IMR-90 (cell line): ENCODE data around the gene AP1S1. TPM values are rescaled to one million over a fixed set of nuclear protein-coding genes. Genes with fewer than 3 reads are reported as not detected.

Experiments used
- ATAC-seq: fragments of 200-7000 bp; cut with Tn5 transposase; 2 replicates; pipeline ENCODE4 v1.9.1; 2020; ENCODE audit warnings: low read depth, mild to moderate bottlenecking, moderate library complexity
- BruUV-seq: library from RNA; stranded (reverse); fragments of 400-500 nt; replicated peaks from 2 replicates; lab custom pipeline; 2021; lab: Mats Ljungman, UMichigan
- CTCF ChIA-PET: fragments of 300-600 bp; formaldehyde crosslinking; extraction: SDS; loops from one replicate; lab custom pipeline; 2021; ENCODE audit warnings: antibody characterized with exemption; lab: Yijun Ruan, JAX
- POLR2A ChIA-PET: fragments of 300-600 bp; sonication (Branson Sonifier 250); formaldehyde crosslinking; loops from one replicate; lab custom pipeline; 2022; ENCODE audit warnings: antibody characterized with exemption; ENCODE audit not compliant: unreplicated experiment; lab: Charles Lee
- DNase-seq: peaks from one replicate; pipeline ENCODE4 v3.0.0; 2013
- H2AFZ ChIP-seq: replicated peaks from 2 replicates; pipeline ENCODE3; 2013; ENCODE audit warnings: low read length, mild to moderate bottlenecking; ENCODE audit not compliant: poor library complexity
- H2AK5ac ChIP-seq: 2 replicates; pipeline ENCODE4 v1.6.1; 2013; ENCODE audit warnings: low read depth, low read length, inconsistent platforms
- H2AK9ac ChIP-seq: replicated peaks from 2 replicates; pipeline ENCODE3; 2013; ENCODE audit warnings: mild to moderate bottlenecking, low read depth, low read length, moderate library complexity; ENCODE audit not compliant: poor library complexity
- H2BK120ac ChIP-seq: 2 replicates; pipeline ENCODE4 v1.6.1; 2013; ENCODE audit warnings: low read depth, low read length, inconsistent platforms
- H2BK15ac ChIP-seq: 3 replicates; pipeline ENCODE4 v1.6.1; 2013; ENCODE audit warnings: low read depth, low read length, inconsistent platforms
- H2BK20ac ChIP-seq: 2 replicates; pipeline ENCODE4 v1.6.1; 2013; ENCODE audit warnings: low read depth, mild to moderate bottlenecking, inconsistent platforms, low read length, moderate library complexity
- H2BK5ac ChIP-seq: 2 replicates; pipeline ENCODE4 v1.6.1; 2013; ENCODE audit warnings: mild to moderate bottlenecking, low read depth, low read length, inconsistent platforms; ENCODE audit not compliant: poor library complexity, severe bottlenecking
- H3K14ac ChIP-seq: replicated peaks from 2 replicates; pipeline ENCODE4 v1.6.1; 2013; ENCODE audit warnings: low read depth, low read length, inconsistent platforms
- H3K18ac ChIP-seq: 2 replicates; pipeline ENCODE4 v1.6.1; 2013; ENCODE audit warnings: low read depth, low read length, control low read depth
- H3K23ac ChIP-seq: 2 replicates; pipeline ENCODE4 v1.6.1; 2013; ENCODE audit warnings: low read depth, low read length, inconsistent platforms
- H3K27ac ChIP-seq: 2 replicates; pipeline ENCODE4 v1.5.1; 2013; ENCODE audit warnings: mild to moderate bottlenecking, control low read depth, low read length; ENCODE audit not compliant: insufficient read depth
- H3K27me3 ChIP-seq: 2 replicates; pipeline ENCODE4 v1.6.1; 2013; ENCODE audit warnings: low read length; ENCODE audit not compliant: control insufficient read depth, insufficient read depth
- H3K36me3 ChIP-seq: 2 replicates; pipeline ENCODE4 v1.6.1; 2013; ENCODE audit warnings: low read length, mixed read lengths; ENCODE audit not compliant: control insufficient read depth, insufficient read depth
- H3K4ac ChIP-seq: 2 replicates; pipeline ENCODE4 v1.6.1; 2013; ENCODE audit warnings: low read depth, low read length, inconsistent platforms
- H3K4me1 ChIP-seq: 2 replicates; pipeline ENCODE4 v1.6.1; 2013; ENCODE audit warnings: low read length, mixed read lengths; ENCODE audit not compliant: control insufficient read depth, insufficient read depth
- H3K4me2 ChIP-seq: 2 replicates; pipeline ENCODE4 v1.6.1; 2013; ENCODE audit warnings: low read depth, mild to moderate bottlenecking, control low read depth, low read length, moderate library complexity
- H3K4me3 ChIP-seq: 2 replicates; pipeline ENCODE4 v1.5.1; 2013; ENCODE audit warnings: low read depth, mild to moderate bottlenecking, control low read depth, low read length, moderate library complexity; ENCODE audit not compliant: insufficient read depth
- H3K56ac ChIP-seq: 2 replicates; pipeline ENCODE4 v1.6.1; 2013; ENCODE audit warnings: low read length, inconsistent platforms; ENCODE audit not compliant: insufficient read depth; ENCODE audit errors: extremely low read depth
- H3K79me1 ChIP-seq, 2 experiments: 2 replicates each; pipeline ENCODE4 v1.6.1; 2013; ENCODE audit warnings: low read length in 2 of 2, inconsistent platforms in 1 of 2, low read depth in 1 of 2
- H3K9ac ChIP-seq: 2 replicates; pipeline ENCODE4 v1.6.1; 2013; ENCODE audit warnings: low read depth, low read length, control low read depth
- H3K9me1 ChIP-seq: 2 replicates; pipeline ENCODE4 v1.6.1; 2013; ENCODE audit warnings: low read length, inconsistent platforms; ENCODE audit not compliant: insufficient read depth
- H3K9me3 ChIP-seq: 2 replicates; pipeline ENCODE4 v1.6.1; 2013; ENCODE audit warnings: low read length; ENCODE audit not compliant: control insufficient read depth, insufficient read depth
- H4K20me1 ChIP-seq: 2 replicates; pipeline ENCODE4 v1.6.1; 2013; ENCODE audit warnings: low read length, inconsistent platforms; ENCODE audit not compliant: insufficient read depth
- H4K5ac ChIP-seq: 2 replicates; pipeline ENCODE4 v1.6.1; 2013; ENCODE audit warnings: mild to moderate bottlenecking, low read depth, low read length, control low read depth
- H4K8ac ChIP-seq, 2 experiments: 2 replicates each; pipeline ENCODE4 v1.6.1; 2013; ENCODE audit warnings: low read depth in 2 of 2, low read length in 2 of 2, control low read depth in 1 of 2, inconsistent platforms in 1 of 2
- H4K91ac ChIP-seq: 2 replicates; pipeline ENCODE4 v1.6.1; 2013; ENCODE audit warnings: low read depth, low read length, inconsistent platforms; ENCODE audit not compliant: insufficient read depth
- BHLHE40 ChIP-seq: fragments of 150-350 bp; IDR thresholded peaks from 2 replicates; pipeline ENCODE4 v1.6.1; 2016; ENCODE audit warnings: mild to moderate bottlenecking, low read depth, low read length
- CEBPB ChIP-seq: IDR thresholded peaks from 2 replicates; pipeline ENCODE4 v1.6.1; 2012; ENCODE audit warnings: low read depth, low read length, improper control_type of control experiment
- CHD1 ChIP-seq: IDR thresholded peaks from 2 replicates; pipeline ENCODE4 v1.6.1; 2012; ENCODE audit warnings: low read depth, low read length, improper control_type of control experiment
- FOS ChIP-seq: fragments of 150-350 bp; IDR thresholded peaks from 2 replicates; pipeline ENCODE4 v1.6.1; 2016; ENCODE audit warnings: low read depth, low read length
- MAFK ChIP-seq: IDR thresholded peaks from 2 replicates; pipeline ENCODE4 v1.6.1; 2012; ENCODE audit warnings: low read depth, low read length, improper control_type of control experiment
- MXI1 ChIP-seq: IDR thresholded peaks from 2 replicates; pipeline ENCODE4 v1.6.1; 2012; ENCODE audit warnings: low read depth, mild to moderate bottlenecking, low read length, moderate library complexity, borderline replicate concordance
- NFE2L2 ChIP-seq: fragments of 150-350 bp; IDR thresholded peaks from 2 replicates; pipeline ENCODE4 v1.6.1; 2016; ENCODE audit warnings: low read depth, mild to moderate bottlenecking, low read length
- POLR2A ChIP-seq: IDR thresholded peaks from 2 replicates; pipeline ENCODE4 v1.6.1; 2012; ENCODE audit warnings: mild to moderate bottlenecking, low read depth, low read length
- RAD21 ChIP-seq: IDR thresholded peaks from 2 replicates; pipeline ENCODE4 v1.6.1; 2012; ENCODE audit warnings: low read length, improper control_type of control experiment
- RCOR1 ChIP-seq: IDR thresholded peaks from 2 replicates; pipeline ENCODE4 v1.6.1; 2012; ENCODE audit warnings: mild to moderate bottlenecking, low read length, improper control_type of control experiment; ENCODE audit not compliant: insufficient replicate concordance
- RFX5 ChIP-seq: IDR thresholded peaks from 2 replicates; pipeline ENCODE4 v1.8.0; 2012; ENCODE audit warnings: low read depth, mild to moderate bottlenecking, low read length, moderate library complexity
- SMC3 ChIP-seq: fragments of 150-350 bp; IDR thresholded peaks from 2 replicates; pipeline ENCODE4 v1.6.1; 2016; ENCODE audit warnings: low read depth, mild to moderate bottlenecking, antibody characterized with exemption, low read length, moderate library complexity
- WGBS, 2 experiments: methylation state at CpG; one replicate each; pipeline versions ENCODE4 v1.1.5 to v1.1.7; 2013; ENCODE audit warnings: missing lambda C conversion rate in 2 of 2; ENCODE audit not compliant: insufficient read length in 1 of 2; ENCODE audit errors: extremely low coverage in 2 of 2; 5-methylcytosine and 5-hydroxymethylcytosine counted together
- dilution Hi-C: fragments of 300-500 bp; cut with HindIII; formaldehyde crosslinking; loops from one replicate; pipeline ENCODE4 v1.14.3; 2018; ENCODE audit warnings: low sequenced_read_pairs; ENCODE audit not compliant: unreplicated experiment
- in situ Hi-C: fragments of 300-500 bp; cut with MboI; formaldehyde crosslinking; loops from 3 replicates; pipeline ENCODE4 v1.14.3; 2019; ENCODE audit warnings: low sequenced_read_pairs, inconsistent platforms, mixed read lengths
- intact Hi-C: fragments of 100-400 bp; cut with micrococcal nuclease; formaldehyde crosslinking; loops from 2 replicates; pipeline ENCODE4 v1.10.0; 2022
- polyA plus RNA-seq, 3 experiments: library from polyadenylated mRNA; depleted of rRNA; stranded (reverse); fragments of >200 nt; gene quantifications; 2 replicates each; pipeline ENCODE4 v1.2.3, GENCODE V29; 2012; ENCODE audit warnings: low replicate concordance in 1 of 3
- total RNA-seq: library from RNA; depleted of rRNA; stranded (reverse); fragments of >200 nt; gene quantifications from 2 replicates; pipeline ENCODE4 v1.2.3, GENCODE V29; 2012
- TF ChIP-seq, protein P1 (sequence below): conservative IDR thresholded peaks from 2 replicates; pipeline ENCODE4 v1.5.1; 2012; ENCODE audit warnings: mild to moderate bottlenecking, low read depth, low read length, improper control_type of control experiment
- TF ChIP-seq, protein P2 (sequence below): fragments of 150-350 bp; IDR thresholded peaks from 2 replicates; pipeline ENCODE4 v1.6.1; 2016; ENCODE audit warnings: low read depth, mild to moderate bottlenecking, low read length, moderate library complexity, borderline replicate concordance

AP1S1 gene
- total and polyA plus RNA-seq, 2 of the 4 experiments (the other 2 are of a cell fraction): 187 to 295 TPM

DNA sequence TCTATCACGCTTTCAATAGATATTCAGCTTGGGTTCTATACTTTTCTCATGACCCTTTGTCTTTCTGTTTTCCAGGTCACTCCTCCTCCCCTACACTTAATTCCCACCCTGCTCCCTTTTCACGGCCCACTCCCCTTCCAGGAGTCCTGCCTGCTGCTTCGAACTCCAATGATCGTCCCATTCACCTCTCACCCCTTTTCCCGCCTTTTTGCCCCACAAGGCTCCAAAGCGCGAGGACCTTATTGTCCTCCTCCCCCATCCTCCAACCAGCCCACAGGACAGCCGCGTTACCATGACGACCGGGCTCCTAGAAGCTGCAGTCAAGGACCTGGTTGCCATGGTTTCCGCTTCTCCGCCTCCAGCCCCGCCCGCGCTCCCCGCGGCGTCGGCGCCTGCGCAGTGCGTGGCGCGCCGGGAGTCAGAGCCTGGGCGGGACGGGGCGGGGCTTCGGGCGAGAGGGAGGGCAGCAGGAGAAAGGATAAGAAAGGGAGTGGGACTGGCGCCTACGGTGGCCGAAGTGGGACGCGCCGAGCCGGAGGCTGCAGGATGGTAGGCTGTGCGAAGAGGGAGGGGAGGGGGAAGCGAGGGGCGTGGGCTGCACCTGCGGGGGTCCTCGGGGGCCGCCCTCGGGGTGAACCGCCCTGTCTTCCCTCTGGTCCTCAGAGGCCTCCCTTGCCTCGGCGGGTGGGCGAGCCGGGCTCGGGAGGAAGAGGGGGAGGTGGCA, at the start of gene AP1S1 (continued):
- TF ChIP-seq SMC3 (no peak), FOS (no peak), MAFK (no peak), POLR2A (no peak), RCOR1 (no peak)

DNA sequence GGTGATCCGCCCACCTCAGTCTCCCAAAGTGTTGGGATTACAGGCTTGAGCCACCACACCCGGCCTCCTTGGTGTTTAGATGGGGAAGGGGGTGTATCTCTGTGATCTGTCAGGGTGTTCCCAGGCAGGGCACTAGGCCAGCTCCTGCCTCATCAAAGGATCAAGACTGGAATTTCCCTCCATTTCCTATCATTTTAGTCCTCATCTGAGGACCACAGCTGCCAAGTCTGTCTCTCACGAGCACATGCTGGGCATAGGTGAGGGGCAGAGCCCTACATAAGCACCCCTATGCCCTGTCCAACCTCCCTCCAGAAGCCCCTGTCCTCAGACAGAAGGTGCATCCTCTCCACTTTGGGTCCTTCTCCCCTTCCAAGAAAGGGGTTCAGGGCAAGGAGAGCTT, 49.5 kb upstream of the AP1S1 start:
- H3K4me3 ChIP-seq: no peak overlapping the region
- H3K27me3 ChIP-seq: no peaks in the 10 kb centered on the region
- ATAC-seq: no peak
- ChIA-PET CTCF (no interaction called here), POLR2A (no interaction called here)
- H2AFZ ChIP-seq: peak overlapping the region; percentile 82
- peak overlapping the region; percentile 83 for H4K91ac ChIP-seq
- peak overlapping the region; percentile 36 to 77; a peak in 2 of 4 replicates for H4K8ac ChIP-seq
- peaks cover 18% of the 10 kb centered on the region for H3K4me1 ChIP-seq
- intact Hi-C loops (no loop called here), in situ Hi-C loops (loop anchor here (25.0 kb wide), 1 partner anchor 667 kb away; the partner anchor contains the start of genes MEPCE, PPP1R35 and ZCWPW1), dilution Hi-C loops (no loop called here)
- no peak overlapping the region for H3K9ac ChIP-seq
- peak overlapping the region; percentile 91 for H2AK5ac ChIP-seq
- peaks cover 11 to 38% of the 10 kb centered on the region in 2 experiments; a peak in 3 of 4 replicates for H3K79me1 ChIP-seq
- no peaks in the 10 kb centered on the region; the same call in 1 of the 2 replicates for H4K20me1 ChIP-seq
- no peaks in the 10 kb centered on the region for H3K9me3 ChIP-seq
- peak overlapping the region; percentile 68 for H3K14ac ChIP-seq
- H3K23ac ChIP-seq: peak overlapping the region; percentile 33; the same call in 1 of the 2 replicates
- no peak overlapping the region for H4K5ac ChIP-seq
- H2BK120ac ChIP-seq: peak overlapping the region; percentile 80
- H3K4ac ChIP-seq: peak overlapping the region; percentile 78
- H3K36me3 ChIP-seq: no peaks in the 10 kb centered on the region
- peak overlapping the region; percentile 90 for H2AK9ac ChIP-seq
- peak overlapping the region; percentile 17 for H2BK5ac ChIP-seq
- H2BK20ac ChIP-seq: peak overlapping the region; percentile 75
- peaks cover 15% of the 10 kb centered on the region for H3K9me1 ChIP-seq
- peak overlapping the region; percentile 91 for H2BK15ac ChIP-seq
- BruUV-seq: no TSS peak
- DNase-seq: peak; percentile 47
- H3K56ac ChIP-seq: no peak overlapping the region
- no peak overlapping the region for H3K4me2 ChIP-seq
- no peak overlapping the region for H3K18ac ChIP-seq
- WGBS, 2 experiments: no CpG with 5 or more reads among the region's 3 CpGs
- no peak overlapping the region for H3K27ac ChIP-seq
- TF ChIP-seq MAFK: no peak
- TF ChIP-seq BHLHE40: no peak
- TF ChIP-seq RFX5: no peak
- TF ChIP-seq, protein P1, sequence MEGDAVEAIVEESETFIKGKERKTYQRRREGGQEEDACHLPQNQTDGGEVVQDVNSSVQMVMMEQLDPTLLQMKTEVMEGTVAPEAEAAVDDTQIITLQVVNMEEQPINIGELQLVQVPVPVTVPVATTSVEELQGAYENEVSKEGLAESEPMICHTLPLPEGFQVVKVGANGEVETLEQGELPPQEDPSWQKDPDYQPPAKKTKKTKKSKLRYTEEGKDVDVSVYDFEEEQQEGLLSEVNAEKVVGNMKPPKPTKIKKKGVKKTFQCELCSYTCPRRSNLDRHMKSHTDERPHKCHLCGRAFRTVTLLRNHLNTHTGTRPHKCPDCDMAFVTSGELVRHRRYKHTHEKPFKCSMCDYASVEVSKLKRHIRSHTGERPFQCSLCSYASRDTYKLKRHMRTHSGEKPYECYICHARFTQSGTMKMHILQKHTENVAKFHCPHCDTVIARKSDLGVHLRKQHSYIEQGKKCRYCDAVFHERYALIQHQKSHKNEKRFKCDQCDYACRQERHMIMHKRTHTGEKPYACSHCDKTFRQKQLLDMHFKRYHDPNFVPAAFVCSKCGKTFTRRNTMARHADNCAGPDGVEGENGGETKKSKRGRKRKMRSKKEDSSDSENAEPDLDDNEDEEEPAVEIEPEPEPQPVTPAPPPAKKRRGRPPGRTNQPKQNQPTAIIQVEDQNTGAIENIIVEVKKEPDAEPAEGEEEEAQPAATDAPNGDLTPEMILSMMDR: no peak
- no peak for TF ChIP-seq FOS
- TF ChIP-seq, protein P2, sequence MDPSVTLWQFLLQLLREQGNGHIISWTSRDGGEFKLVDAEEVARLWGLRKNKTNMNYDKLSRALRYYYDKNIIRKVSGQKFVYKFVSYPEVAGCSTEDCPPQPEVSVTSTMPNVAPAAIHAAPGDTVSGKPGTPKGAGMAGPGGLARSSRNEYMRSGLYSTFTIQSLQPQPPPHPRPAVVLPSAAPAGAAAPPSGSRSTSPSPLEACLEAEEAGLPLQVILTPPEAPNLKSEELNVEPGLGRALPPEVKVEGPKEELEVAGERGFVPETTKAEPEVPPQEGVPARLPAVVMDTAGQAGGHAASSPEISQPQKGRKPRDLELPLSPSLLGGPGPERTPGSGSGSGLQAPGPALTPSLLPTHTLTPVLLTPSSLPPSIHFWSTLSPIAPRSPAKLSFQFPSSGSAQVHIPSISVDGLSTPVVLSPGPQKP: no peak
- TF ChIP-seq CHD1: no peak
- no peak for TF ChIP-seq CEBPB
- TF ChIP-seq POLR2A: no peak
- TF ChIP-seq SMC3: no peak
- no peak for TF ChIP-seq MXI1
- TF ChIP-seq NFE2L2: no peak
- TF ChIP-seq RAD21: no peak
